ENCODE results near the gene CLSTN2.
A peak's percentile ranks its signal among the peaks of the same experiment; 100 is the strongest.

The CLSTN2 gene

GRCh38 chr3:140276703-140277102 is 341.7 kb downstream of the CLSTN2 start:
- no peak overlapping the region for H3K4me3 ChIP-seq
- no peak overlapping the region for H3K27ac ChIP-seq
- TF ChIP-seq CTCF (IDR thresholded peaks at IDR 0.05), result no peak
- DNase-seq (ENCODE audit: low spot score), result no peak

- Histone ChIP-seq H3K4me3 (no peak overlapping the region), H3K27ac (no peak overlapping the region)
- no peak for TF ChIP-seq CTCF (IDR thresholded peaks at IDR 0.05)
- DNase-seq (ENCODE audit: low spot score), result no peak
Measured at GRCh38 chr3:140277886-140278285, 342.9 kb downstream of the CLSTN2 start.

GRCh38 chr3:140284372-140284771 is 349.4 kb downstream of the CLSTN2 start:
- no peak for TF ChIP-seq CTCF (IDR thresholded peaks at IDR 0.05)
- Histone ChIP-seq H3K27ac (no peak overlapping the region), H3K4me3 (no peak overlapping the region)

GRCh38 chr3:140285380-140285779 is 350.4 kb downstream of the CLSTN2 start:
- Histone ChIP-seq H3K27ac (no peak overlapping the region), H3K4me3 (no peak overlapping the region)
- TF ChIP-seq CTCF (IDR thresholded peaks at IDR 0.05), result no peak

More at GRCh38 chr3:140284372-140284771, 349.4 kb downstream of the CLSTN2 start:
- no peak for DNase-seq (ENCODE audit: low spot score)

GRCh38 chr3:140288595-140288994 is 353.6 kb downstream of the CLSTN2 start:
- no peak for DNase-seq (ENCODE audit: low spot score)

More at GRCh38 chr3:140285380-140285779, 350.4 kb downstream of the CLSTN2 start:
- DNase-seq (ENCODE audit: low spot score), result no peak

GRCh38 chr3:140290105-140290504 is 355.1 kb downstream of the CLSTN2 start:
- no peak for TF ChIP-seq CTCF (IDR thresholded peaks at IDR 0.05)
- Histone ChIP-seq H3K4me3 (no peak overlapping the region), H3K27ac (no peak overlapping the region)
- no peak for DNase-seq (ENCODE audit: low spot score)

More at GRCh38 chr3:140288595-140288994, 353.6 kb downstream of the CLSTN2 start:
- no peak for TF ChIP-seq CTCF (IDR thresholded peaks at IDR 0.05)
- Histone ChIP-seq H3K4me3 (no peak overlapping the region), H3K27ac (no peak overlapping the region)

GRCh38 chr3:140292170-140292569 is 357.2 kb downstream of the CLSTN2 start:
- TF ChIP-seq CTCF (IDR thresholded peaks at IDR 0.05), result no peak
- Histone ChIP-seq H3K27ac (peak overlapping the region in 1 of 2 donors; percentile 34), H3K4me3 (no peak overlapping the region)
- DNase-seq (ENCODE audit: low spot score), result no peak

All from coronary artery (tissue), 2 donors.